Lung (tissue), 12 donors: ENCODE measurements around the gene GSDME. TPM values are rescaled to one million over a fixed set of nuclear protein-coding genes. Genes with fewer than 3 reads are reported as not detected.

Experiments used
- ATAC-seq: fragments of 200-7000 bp; cut with Tn5 transposase; one replicate; pipeline ENCODE4 v1.9.1; 2020; ENCODE audit warnings: moderate number of reproducible peaks; ENCODE audit not compliant: insufficient read depth, low FRiP score
- DNase-seq, 3 donors: peaks; one replicate each; pipeline ENCODE4 v3.0.0-alpha.2; 2013 to 2017
- H3K27ac ChIP-seq, 2 donors: one replicate each; pipeline ENCODE4 v1.5.1; 2013; ENCODE audit warnings: mild to moderate bottlenecking in 2 of 2, moderate library complexity in 2 of 2, control low read depth in 1 of 2, inconsistent platforms in 1 of 2, low read depth in 1 of 2, low read length in 1 of 2
- H3K27me3 ChIP-seq, 3 donors: one replicate each; pipeline ENCODE4 v1.5.1; 2013; ENCODE audit warnings: low read length in 2 of 3; ENCODE audit not compliant: control insufficient read depth in 3 of 3, insufficient read depth in 3 of 3
- H3K36me3 ChIP-seq, 4 donors: one replicate each; pipeline ENCODE4 v1.5.1; 2013; ENCODE audit warnings: low read length in 4 of 4, mild to moderate bottlenecking in 1 of 4, moderate library complexity in 1 of 4; ENCODE audit not compliant: control insufficient read depth in 4 of 4, insufficient read depth in 4 of 4
- H3K4me1 ChIP-seq, 5 donors: one replicate each; pipeline ENCODE4 v1.5.1; 2013; ENCODE audit warnings: low read length in 5 of 5, mild to moderate bottlenecking in 2 of 5, moderate library complexity in 1 of 5; ENCODE audit not compliant: control insufficient read depth in 5 of 5, insufficient read depth in 5 of 5
- H3K4me3 ChIP-seq: one replicate; pipeline ENCODE4 v1.5.1; 2013; ENCODE audit warnings: mild to moderate bottlenecking, control low read depth, moderate library complexity
- H3K9ac ChIP-seq, 2 donors: one replicate each; pipeline ENCODE4 v1.5.1; 2013; ENCODE audit warnings: low read length in 2 of 2, control low read depth in 1 of 2; ENCODE audit not compliant: insufficient read depth in 1 of 2
- H3K9me3 ChIP-seq, 4 donors: one replicate each; pipeline ENCODE4 v1.5.1; 2013; ENCODE audit warnings: low read length in 3 of 4, mild to moderate bottlenecking in 1 of 4, moderate library complexity in 1 of 4; ENCODE audit not compliant: control insufficient read depth in 4 of 4, insufficient read depth in 3 of 4
- CTCF ChIP-seq: IDR thresholded peaks from 2 replicates; pipeline ENCODE4 v1.5.1; 2012; ENCODE audit warnings: mild to moderate bottlenecking; ENCODE audit errors: control extremely low read depth, extremely low read depth
- WGBS, 2 donors: extraction: QIAGEN DNeasy Blood & Tissue Kit; methylation state at CpG; one replicate each; pipeline ENCODE4 v1.1.7; 2013; 5-methylcytosine and 5-hydroxymethylcytosine counted together
- polyA plus RNA-seq, 2 donors: library from polyadenylated mRNA; stranded (reverse); fragments of 200-250 nt; gene quantifications; one replicate each; pipeline ENCODE4 v1.2.1, GENCODE V29; 2013
- total RNA-seq, 2 donors: library from RNA; depleted of rRNA in 1 of 2; stranded (reverse); fragments of >200 nt in 1 of 2; gene quantifications; one replicate each; pipeline ENCODE4 v1.2.1, GENCODE V29; 2014 to 2021
- donor health status: control.
- donor health status: control.
- donor health status: Bipolar disorder and iron deficiency.
- donor health status: healthy.
- donor health status: DM: yes; HTN: yes; CAD: no.

Gene GSDME
- total and polyA plus RNA-seq, 4 donors = 3.0 to 16.6 (median 11.4) TPM

DNA sequence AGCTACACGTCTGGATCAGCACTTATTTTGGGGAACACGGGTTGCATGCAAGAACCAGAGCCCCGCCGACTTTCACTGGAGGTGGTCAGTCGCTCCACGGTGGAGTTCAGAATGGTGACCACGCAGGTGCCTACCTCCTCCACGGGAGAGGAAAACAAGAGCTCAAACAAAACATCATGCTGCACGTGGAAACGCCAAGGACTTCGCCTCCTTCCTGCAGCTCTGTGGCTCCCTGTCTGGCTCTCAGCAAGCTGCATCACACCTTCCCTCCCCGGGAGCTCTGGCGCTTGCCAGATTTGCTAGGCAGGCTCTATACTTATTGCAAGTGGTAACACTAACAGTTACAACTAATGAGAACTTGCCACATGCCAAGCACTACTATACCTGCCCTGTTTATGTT lies 26.0 kb downstream of the GSDME start:
- peaks cover 0 to 7% (median 0%) of the 10 kb centered on the region in 5 donors for H3K4me1 ChIP-seq
- DNase-seq = no peak
- no peak for ATAC-seq
- peaks cover 0 to 3% (median 0%) of the 10 kb centered on the region in 4 donors for H3K36me3 ChIP-seq
- H3K27me3 ChIP-seq = no peaks in the 10 kb centered on the region
- no peak overlapping the region for H3K4me3 ChIP-seq
- WGBS, 2 donors = 90 to 92% methylated on average over 13 of the region's 13 CpGs
- TF ChIP-seq CTCF = no peak
- H3K9ac ChIP-seq = no peak overlapping the region
- peaks cover 0 to 1% (median 0%) of the 10 kb centered on the region in 4 donors for H3K9me3 ChIP-seq
- no peak overlapping the region for H3K27ac ChIP-seq

GRCh38 chr7:24730018-24730369 lies 27.3 kb downstream of the GSDME start:
- H3K9ac ChIP-seq = no peak overlapping the region
- no peak overlapping the region for H3K4me3 ChIP-seq
- TF ChIP-seq CTCF = no peak
- DNase-seq (no peak), ATAC-seq (no peak)
- peaks cover 0 to 3% (median 0%) of the 10 kb centered on the region in 4 donors for H3K36me3 ChIP-seq
- no peaks in the 10 kb centered on the region for H3K27me3 ChIP-seq
- H3K9me3 ChIP-seq = peaks cover 0 to 1% (median 0%) of the 10 kb centered on the region in 4 donors
- H3K27ac ChIP-seq = no peak overlapping the region
- H3K4me1 ChIP-seq = peaks cover 0 to 7% (median 0%) of the 10 kb centered on the region in 5 donors

DNA sequence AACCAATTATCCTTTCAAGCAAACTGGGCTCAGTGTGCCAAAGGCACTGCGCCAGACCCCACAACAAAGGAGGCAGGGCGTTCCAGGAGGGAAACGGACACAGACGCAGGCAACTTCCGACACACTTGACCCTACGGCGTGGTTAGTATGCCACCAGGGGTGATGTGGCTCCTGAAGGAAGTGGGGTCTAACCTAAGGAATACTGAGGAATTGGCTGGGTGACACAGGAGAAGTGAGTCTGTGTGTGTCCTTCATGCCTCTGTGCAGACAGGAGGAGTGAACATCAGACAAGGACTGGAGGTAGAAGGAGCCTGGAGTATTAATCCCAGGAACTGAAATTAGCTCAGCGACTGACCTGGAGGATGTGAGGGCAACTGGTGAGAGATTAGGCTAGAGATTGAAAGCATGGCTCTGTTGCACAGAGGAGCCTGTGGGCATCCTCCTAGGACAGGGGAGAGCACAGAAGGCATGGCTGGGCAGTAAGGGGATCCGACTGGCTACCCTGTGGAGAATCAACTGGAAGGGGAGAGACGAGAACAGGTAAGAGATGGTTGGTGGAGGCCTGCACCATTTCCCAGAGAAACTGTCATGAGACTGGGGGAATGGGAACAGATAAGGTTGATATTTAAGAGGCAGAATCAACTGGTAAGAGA lies 27.8 kb downstream of the GSDME start:
- ATAC-seq = no peak
- DNase-seq = peak in 1 of 3 donors; percentile 23
- H3K4me3 ChIP-seq = no peak overlapping the region
- TF ChIP-seq CTCF = no peak
- H3K9ac ChIP-seq = no peak overlapping the region
- WGBS, 2 donors = 69 to 75% methylated on average over 10 of the region's 10 CpGs
- H3K9me3 ChIP-seq = peaks cover 0 to 2% (median 0%) of the 10 kb centered on the region in 4 donors
- H3K4me1 ChIP-seq = peaks cover 0 to 7% (median 0%) of the 10 kb centered on the region in 5 donors
- H3K36me3 ChIP-seq = peaks cover 0 to 5% (median 0%) of the 10 kb centered on the region in 4 donors
- H3K27ac ChIP-seq = no peak overlapping the region
- no peaks in the 10 kb centered on the region for H3K27me3 ChIP-seq
